ENCODE data around the gene RAB35. TPM values are rescaled to one million over a fixed set of nuclear protein-coding genes. Genes with fewer than 3 reads are reported as not detected.
"Not testable (repeated sequence)": the region's sequence is repeated elsewhere in the genome, so short reads cannot be mapped to it uniquely, and the experiment has no call there.

The RAB35 gene
- total and polyA plus RNA-seq, 9 donors, result 14.1 to 48.5 (median 39.3) TPM

DNA sequence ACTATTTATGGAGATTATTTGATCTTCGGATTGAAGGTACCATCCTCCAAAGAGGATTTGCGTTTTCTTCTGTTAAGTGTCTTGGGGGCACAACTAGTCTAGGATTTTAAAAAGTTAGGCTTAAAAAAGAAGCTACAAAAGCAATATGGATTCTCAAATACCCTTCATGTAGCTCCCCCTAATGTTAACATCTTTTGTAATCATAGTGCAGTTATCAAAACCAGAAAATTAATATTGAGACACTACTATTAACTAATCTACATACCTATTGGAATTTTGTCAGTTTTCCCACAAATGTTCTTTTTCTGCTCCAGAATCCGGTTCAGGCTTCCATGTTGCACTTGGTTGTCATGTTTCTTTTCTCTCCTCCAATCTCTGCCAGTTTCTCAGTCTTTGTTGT lies 65.0 kb downstream of the RAB35 start:
- TF ChIP-seq, protein P1, sequence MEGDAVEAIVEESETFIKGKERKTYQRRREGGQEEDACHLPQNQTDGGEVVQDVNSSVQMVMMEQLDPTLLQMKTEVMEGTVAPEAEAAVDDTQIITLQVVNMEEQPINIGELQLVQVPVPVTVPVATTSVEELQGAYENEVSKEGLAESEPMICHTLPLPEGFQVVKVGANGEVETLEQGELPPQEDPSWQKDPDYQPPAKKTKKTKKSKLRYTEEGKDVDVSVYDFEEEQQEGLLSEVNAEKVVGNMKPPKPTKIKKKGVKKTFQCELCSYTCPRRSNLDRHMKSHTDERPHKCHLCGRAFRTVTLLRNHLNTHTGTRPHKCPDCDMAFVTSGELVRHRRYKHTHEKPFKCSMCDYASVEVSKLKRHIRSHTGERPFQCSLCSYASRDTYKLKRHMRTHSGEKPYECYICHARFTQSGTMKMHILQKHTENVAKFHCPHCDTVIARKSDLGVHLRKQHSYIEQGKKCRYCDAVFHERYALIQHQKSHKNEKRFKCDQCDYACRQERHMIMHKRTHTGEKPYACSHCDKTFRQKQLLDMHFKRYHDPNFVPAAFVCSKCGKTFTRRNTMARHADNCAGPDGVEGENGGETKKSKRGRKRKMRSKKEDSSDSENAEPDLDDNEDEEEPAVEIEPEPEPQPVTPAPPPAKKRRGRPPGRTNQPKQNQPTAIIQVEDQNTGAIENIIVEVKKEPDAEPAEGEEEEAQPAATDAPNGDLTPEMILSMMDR (IDR thresholded peaks at IDR 0.05), result no peak
- TF ChIP-seq POLR2A (IDR thresholded peaks at IDR 0.05), result no peak
- TF ChIP-seq EP300 (IDR thresholded peaks at IDR 0.05), result no peak
- WGBS, 3 donors, result 90 to 92% (median 92%) methylated on average over 3 of the region's 3 CpGs
- intact Hi-C loops (cut with DNase I), result no loop called here

DNA sequence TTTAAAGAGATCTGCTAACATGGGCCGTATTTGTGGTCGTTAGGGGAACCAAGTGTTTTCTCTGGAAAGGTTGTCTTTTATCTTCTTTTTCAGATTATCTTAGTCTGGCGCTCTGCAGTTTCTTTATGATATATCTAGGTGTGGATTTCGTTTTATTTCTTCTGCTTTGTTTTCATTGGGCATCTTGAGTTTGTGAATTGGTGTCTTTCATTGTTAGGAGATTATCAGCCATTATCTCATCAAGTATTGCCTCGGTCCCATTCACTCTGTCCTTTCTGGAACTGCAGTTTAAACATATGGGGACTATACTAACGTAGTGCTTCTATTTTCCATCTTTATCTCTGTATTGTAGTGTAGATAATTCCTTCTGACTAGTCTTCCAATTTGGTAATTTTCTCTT lies 67.1 kb downstream of the RAB35 start:
- DNase-seq, result no peak
- TF ChIP-seq POLR2A (IDR thresholded peaks at IDR 0.05) (no peak), EP300 (IDR thresholded peaks at IDR 0.05) (no peak)
- TF ChIP-seq, protein P1 (IDR thresholded peaks at IDR 0.05), result no peak
- 67 to 73% (median 71%) methylated on average over 6 of the region's 6 CpGs for WGBS, 3 donors
- no peak overlapping the region for H3K27ac ChIP-seq
- no peaks in the 10 kb centered on the region for H3K27me3 ChIP-seq
- no peaks in the 10 kb centered on the region for H3K4me1 ChIP-seq (ENCODE audit: insufficient read depth)
- intact Hi-C loops (cut with DNase I), result no loop called here
- H3K36me3 ChIP-seq, result no peaks in the 10 kb centered on the region
- no peak overlapping the region for H3K4me3 ChIP-seq
- H3K9me3 ChIP-seq, result no peaks in the 10 kb centered on the region

More for the DNA sequence above, 65.0 kb downstream of the RAB35 start:
- Histone ChIP-seq H3K36me3 (no peaks in the 10 kb centered on the region), H3K9me3 (no peaks in the 10 kb centered on the region), H3K27me3 (no peaks in the 10 kb centered on the region), H3K4me1 (ENCODE audit: insufficient read depth) (no peaks in the 10 kb centered on the region), H3K27ac (no peak overlapping the region), H3K4me3 (no peak overlapping the region)
- DNase-seq, result no peak

DNA sequence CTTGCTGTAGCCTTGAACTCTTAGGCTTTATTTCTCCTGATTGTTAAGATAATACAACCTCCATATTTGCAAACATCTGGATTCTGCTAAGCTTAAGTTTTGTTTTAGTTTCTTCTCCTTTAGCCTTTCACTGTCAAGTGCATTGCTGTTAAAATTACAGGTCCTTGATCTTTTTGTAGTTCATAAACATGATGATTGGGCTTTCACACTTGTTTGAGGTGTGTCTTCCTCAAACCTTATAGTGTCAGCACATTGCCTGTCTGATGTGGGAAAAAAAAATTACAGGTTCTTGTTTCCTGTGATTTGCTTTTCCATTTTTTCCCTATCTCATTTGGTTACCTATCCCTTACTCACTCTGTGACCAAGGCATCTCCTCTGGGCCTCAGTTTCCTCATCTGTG lies 68.3 kb downstream of the RAB35 start:
- Histone ChIP-seq H3K36me3 (no peaks in the 10 kb centered on the region), H3K4me1 (ENCODE audit: insufficient read depth) (no peaks in the 10 kb centered on the region), H3K9me3 (no peaks in the 10 kb centered on the region), H3K27me3 (no peaks in the 10 kb centered on the region), H3K27ac (no peak overlapping the region), H3K4me3 (no peak overlapping the region)
- no peak for DNase-seq
- no peak for TF ChIP-seq EP300 (IDR thresholded peaks at IDR 0.05)
- TF ChIP-seq POLR2A (IDR thresholded peaks at IDR 0.05), result no peak
- TF ChIP-seq, protein P1 (IDR thresholded peaks at IDR 0.05), result no peak
- intact Hi-C loops (cut with DNase I), result no loop called here

DNA sequence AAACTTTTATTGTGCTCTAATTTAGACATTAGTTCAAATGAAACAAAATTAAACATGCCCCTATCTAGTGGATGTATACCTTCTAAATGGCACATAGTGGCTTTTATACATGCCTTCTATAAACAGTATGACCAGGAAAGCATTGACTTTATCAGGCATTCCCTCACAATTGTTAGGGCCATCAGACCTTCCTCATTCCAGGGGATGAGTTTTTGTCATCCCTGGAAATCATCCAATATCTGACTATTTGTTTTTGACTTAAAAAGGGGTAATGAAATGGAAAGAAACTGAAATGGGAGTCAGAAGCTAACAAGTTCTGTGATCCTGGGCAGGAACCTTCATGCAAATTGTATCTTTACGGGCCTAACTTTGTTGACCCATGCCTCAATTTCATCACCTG lies 69.5 kb downstream of the RAB35 start:
- no peaks in the 10 kb centered on the region for H3K4me1 ChIP-seq (ENCODE audit: insufficient read depth)
- 88 to 92% (median 88%) methylated on average over 1 of the region's 1 CpG for WGBS, 3 donors
- no peak for TF ChIP-seq POLR2A (IDR thresholded peaks at IDR 0.05)
- TF ChIP-seq EP300 (IDR thresholded peaks at IDR 0.05), result no peak
- TF ChIP-seq, protein P1 (IDR thresholded peaks at IDR 0.05), result no peak
- no peak for DNase-seq
- no peak overlapping the region for H3K4me3 ChIP-seq
- H3K27me3 ChIP-seq, result no peaks in the 10 kb centered on the region
- H3K9me3 ChIP-seq, result no peaks in the 10 kb centered on the region
- no peaks in the 10 kb centered on the region for H3K36me3 ChIP-seq
- no peak overlapping the region for H3K27ac ChIP-seq
- intact Hi-C loops (cut with DNase I), result no loop called here

DNA sequence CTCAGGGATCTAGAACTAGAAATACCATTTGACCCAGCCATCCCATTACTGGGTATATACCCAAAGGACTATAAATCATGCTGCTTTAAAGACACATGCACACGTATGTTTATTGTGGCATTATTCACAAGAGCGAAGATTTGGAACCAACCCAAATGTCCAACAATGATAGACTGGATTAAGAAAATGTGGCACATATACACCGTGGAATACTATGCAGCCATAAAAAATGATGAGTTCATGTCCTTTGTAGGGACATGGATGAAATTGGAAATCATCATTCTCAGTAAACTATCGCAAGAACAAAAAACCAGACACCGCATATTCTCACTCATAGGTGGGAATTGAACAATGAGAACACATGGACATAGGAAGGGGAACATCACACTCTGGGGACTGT lies 71.2 kb downstream of the RAB35 start:
- H3K4me1 ChIP-seq (ENCODE audit: insufficient read depth); H3K27ac ChIP-seq; H3K4me3 ChIP-seq; DNase-seq; H3K27me3 ChIP-seq; intact Hi-C loops (cut with DNase I); H3K36me3 ChIP-seq; H3K9me3 ChIP-seq: not testable (repeated sequence)
- WGBS, 3 donors, result 85 to 94% (median 93%) methylated on average over 3 to 5 of the region's 5 CpGs

Small RNAs within 50 kb of the gene (microRNA-seq; reads per million reads assigned to microRNA genes)
- 0 reads per million in 3 donors for gene MIR4498

Small RNAs within 50 kb of the gene (small RNA-seq; reads per million reads assigned to genes)
- not detected for gene AC004812.1
- 0.20 reads per million for gene MIR4498

Other genes starting within 250 kb of the RAB35 start
- 1 to 10 TPM in 6 of 7 donors, under 1 TPM in 1; 0.69 to 3.6 (median 1.7) TPM for gene CIT, start 239.4 kb downstream of the RAB35 start, total RNA-seq
- 1 to 10 TPM in 1 of 2 donors, under 1 TPM in 1; 0.39 to 1.9 TPM for gene CIT, start 239.4 kb downstream of the RAB35 start, polyA plus RNA-seq
- gene BICDL1, start 127.5 kb downstream of the RAB35 start, total RNA-seq, result 100 to 1,000 TPM in 1 of 7 donors, 10 to 100 TPM in 1, 1 to 10 TPM in 4, under 1 TPM in 1; 0.40 to 147 (median 2.3) TPM
- 1 to 10 TPM; 1.2 to 1.3 TPM for gene BICDL1, start 127.5 kb downstream of the RAB35 start, polyA plus RNA-seq
- gene GCN1, start 78.0 kb upstream of the RAB35 start, total RNA-seq, result 10 to 100 TPM; 34.6 to 86.2 (median 69.8) TPM
- gene GCN1, start 78.0 kb upstream of the RAB35 start, polyA plus RNA-seq, result 10 to 100 TPM; 22.6 to 25.6 TPM
- gene RPLP0, start 84.4 kb upstream of the RAB35 start, total RNA-seq, result 1,000 to 10,000 TPM; 2,634 to 4,152 (median 2,941) TPM
- gene RPLP0, start 84.4 kb upstream of the RAB35 start, polyA plus RNA-seq, result 1,000 to 10,000 TPM; 2,860 to 5,035 TPM
- gene PXN, start 149.0 kb upstream of the RAB35 start, total RNA-seq, result 10 to 100 TPM; 25.0 to 78.0 (median 44.7) TPM
- 10 to 100 TPM; 34.7 to 49.2 TPM for gene PXN, start 149.0 kb upstream of the RAB35 start, polyA plus RNA-seq
- over 10,000 TPM in 5 of 7 donors, under 1 TPM in 2; under 0.01 to 29,369 (median 16,575) TPM for gene RNU4-2, start 175.2 kb upstream of the RAB35 start, total RNA-seq
- gene RNU4-2, start 175.2 kb upstream of the RAB35 start, polyA plus RNA-seq, result not detected
- 1,000 to 10,000 TPM in 5 of 7 donors, under 1 TPM in 2; under 0.01 to 4,499 (median 2,193) TPM for gene RNU4-1, start 176.5 kb upstream of the RAB35 start, total RNA-seq
- gene RNU4-1, start 176.5 kb upstream of the RAB35 start, polyA plus RNA-seq, result not detected
- 1 to 10 TPM in 5 of 7 donors, under 1 TPM in 2; 0.87 to 4.6 (median 1.4) TPM for gene SIRT4, start 185.6 kb upstream of the RAB35 start, total RNA-seq
- 1 to 10 TPM; 2.0 to 2.8 TPM for gene SIRT4, start 185.6 kb upstream of the RAB35 start, polyA plus RNA-seq
- gene PLA2G1B, start 211.0 kb upstream of the RAB35 start, total RNA-seq, result 10 to 100 TPM in 2 of 7 donors, 1 to 10 TPM in 4, under 1 TPM in 1; 0.67 to 17.0 (median 2.9) TPM
- 1 to 10 TPM; 7.1 to 7.4 TPM for gene PLA2G1B, start 211.0 kb upstream of the RAB35 start, polyA plus RNA-seq

All from ovary (tissue), 9 donors.